Tongue (tissue), 2 donors: Measurements from ENCODE around the gene ITPKB. TPM values are rescaled to one million over a fixed set of nuclear protein-coding genes. Genes with fewer than 3 reads are reported as not detected.
"Not testable (repeated sequence)": the region's sequence is repeated elsewhere in the genome, so short reads cannot be mapped to it uniquely, and the experiment has no call there.

Source experiments
- DNase-seq: peaks from one replicate; pipeline ENCODE4 v3.0.0-alpha.2; 2015
- total RNA-seq: library from RNA; depleted of rRNA; stranded (reverse); fragments of >200 nt; gene quantifications from one replicate; pipeline ENCODE4 v1.2.3, GENCODE V29; 2014

ITPKB gene
- total RNA-seq, 1 donor from 2014 or later: 34.2 TPM

DNA sequence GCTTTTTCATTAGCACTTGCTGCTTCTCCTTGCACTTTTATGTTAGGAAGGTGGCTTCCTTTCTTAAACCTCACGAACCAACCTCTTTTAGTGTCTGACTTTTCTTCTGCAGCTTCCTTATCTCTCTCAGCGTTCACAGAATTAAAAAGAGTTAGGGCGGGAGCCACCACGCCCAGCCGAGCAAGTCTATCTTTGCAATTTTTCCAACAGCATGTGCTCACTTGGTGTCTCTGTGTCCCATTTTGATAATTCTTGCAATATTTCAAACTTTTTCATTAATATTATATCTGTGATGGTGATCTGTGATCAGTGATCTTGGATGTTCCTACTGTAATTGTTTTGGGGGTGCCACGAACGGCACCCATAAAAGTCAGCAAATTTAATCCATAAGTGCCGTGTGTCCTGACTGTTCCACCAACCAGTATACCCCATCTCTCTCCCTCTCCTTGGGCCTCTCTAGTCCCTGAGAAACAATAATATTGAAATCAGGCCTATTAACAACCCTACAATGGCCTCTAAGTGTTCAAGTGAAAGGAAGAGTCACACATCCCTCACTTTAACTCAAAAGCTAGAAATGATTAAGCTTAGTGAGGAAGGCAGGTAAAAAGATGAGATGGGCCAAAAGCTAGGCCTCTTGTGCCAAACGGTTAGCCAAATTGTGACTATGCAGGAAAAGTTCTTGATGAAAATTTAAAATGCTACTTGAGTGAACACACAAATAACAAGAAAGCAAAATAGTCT, 15.9 kb upstream of the ITPKB start:
- DNase-seq: no peak

DNA sequence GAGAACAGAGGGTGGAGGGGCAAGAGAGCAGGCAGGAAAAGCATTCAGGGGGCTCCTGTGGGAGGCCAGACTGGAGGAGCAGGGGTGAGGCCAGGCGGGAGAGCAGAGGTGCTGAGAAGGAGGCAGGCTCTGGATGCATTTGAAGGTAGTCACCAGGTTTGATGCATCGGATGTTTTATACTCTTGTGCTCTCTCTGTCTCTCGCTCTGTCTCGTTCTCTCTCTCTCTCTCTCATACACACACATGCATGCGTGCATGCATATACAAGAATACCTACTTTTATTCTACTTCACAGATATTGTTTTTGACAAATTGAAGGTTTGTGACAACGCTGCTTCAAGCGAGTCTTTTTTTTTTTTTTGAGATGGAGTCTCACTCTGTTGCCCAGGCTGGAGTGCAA, 15.0 kb upstream of the ITPKB start:
- no peak for DNase-seq

DNA sequence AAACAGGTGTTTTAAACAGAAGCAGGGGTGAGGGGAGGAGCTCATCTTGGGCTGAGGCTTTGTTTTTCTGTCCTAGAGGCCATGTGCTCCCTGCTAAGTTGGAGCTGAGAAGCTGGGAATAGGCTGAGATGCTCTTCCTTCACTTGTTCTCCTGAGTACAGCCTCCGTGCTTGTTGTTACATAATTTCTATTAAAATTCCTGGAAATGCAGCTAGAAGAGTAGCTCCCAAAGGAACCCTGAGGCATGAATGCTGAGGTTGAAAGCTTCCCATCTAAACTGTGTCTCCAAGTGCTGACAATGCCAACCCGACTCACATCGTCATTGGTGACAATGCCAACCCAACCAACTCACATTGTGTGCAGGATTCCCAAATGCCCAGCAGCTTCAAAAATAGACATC, 12.6 kb upstream of the ITPKB start:
- no peak for DNase-seq

DNA sequence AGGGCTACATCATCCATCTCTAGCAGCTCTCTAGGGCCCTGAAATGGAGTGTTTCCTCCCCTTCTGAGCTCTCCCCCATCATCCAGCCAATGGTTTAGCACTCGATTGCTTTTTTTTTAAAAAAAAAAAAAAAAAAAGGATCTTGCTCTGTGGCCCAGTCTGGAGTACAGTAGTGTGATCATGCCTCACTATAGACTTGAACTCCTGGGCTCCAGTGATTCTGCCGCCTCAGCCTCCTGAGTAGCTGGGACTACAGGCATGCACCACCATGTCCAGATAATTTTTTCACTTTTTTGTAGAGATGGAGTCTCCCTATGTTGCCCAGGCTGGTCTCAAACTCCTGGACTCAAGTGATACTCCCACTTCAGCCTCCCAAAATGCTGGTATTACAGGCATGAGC, 12.1 kb upstream of the ITPKB start:
- no peak for DNase-seq

DNA sequence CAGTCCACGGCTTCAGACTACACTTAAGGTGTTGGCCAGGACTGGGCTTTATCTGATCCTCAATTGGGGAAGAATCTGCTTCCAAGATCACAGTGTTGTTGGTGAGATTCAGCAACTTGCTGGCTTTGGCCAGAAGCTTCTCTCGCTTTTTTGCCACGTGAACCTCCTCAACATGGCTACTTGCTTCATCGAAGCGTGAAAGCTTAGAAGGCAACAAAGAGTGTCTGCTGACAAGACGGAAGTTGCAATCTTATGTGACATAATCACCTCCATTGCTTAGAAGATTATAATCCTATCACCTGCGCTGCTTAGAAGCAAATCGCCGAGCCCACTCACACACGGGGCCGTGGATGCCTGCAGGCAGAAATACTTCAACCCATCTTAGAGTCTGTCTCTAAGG, 10.4 kb upstream of the ITPKB start:
- DNase-seq: no peak

DNA sequence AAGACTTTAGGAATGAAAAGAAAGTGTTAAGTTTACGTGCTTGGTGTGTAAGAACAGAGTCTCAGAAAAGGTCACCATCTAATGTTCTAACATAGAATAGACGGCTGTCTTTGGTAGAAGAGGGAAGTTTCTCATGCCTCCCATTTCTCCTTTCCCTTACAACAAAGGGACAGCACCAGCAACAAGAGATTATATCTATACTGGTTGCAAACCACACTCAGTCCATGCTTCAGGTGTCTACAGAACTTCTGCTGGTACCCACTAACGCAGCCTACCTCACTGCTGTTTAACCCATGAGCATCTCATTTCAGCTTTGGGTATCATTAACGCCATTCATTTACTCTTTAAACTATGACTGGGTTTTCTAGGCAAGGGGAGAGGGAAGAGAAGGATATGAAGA, 9.2 kb upstream of the ITPKB start:
- no peak for DNase-seq

DNA sequence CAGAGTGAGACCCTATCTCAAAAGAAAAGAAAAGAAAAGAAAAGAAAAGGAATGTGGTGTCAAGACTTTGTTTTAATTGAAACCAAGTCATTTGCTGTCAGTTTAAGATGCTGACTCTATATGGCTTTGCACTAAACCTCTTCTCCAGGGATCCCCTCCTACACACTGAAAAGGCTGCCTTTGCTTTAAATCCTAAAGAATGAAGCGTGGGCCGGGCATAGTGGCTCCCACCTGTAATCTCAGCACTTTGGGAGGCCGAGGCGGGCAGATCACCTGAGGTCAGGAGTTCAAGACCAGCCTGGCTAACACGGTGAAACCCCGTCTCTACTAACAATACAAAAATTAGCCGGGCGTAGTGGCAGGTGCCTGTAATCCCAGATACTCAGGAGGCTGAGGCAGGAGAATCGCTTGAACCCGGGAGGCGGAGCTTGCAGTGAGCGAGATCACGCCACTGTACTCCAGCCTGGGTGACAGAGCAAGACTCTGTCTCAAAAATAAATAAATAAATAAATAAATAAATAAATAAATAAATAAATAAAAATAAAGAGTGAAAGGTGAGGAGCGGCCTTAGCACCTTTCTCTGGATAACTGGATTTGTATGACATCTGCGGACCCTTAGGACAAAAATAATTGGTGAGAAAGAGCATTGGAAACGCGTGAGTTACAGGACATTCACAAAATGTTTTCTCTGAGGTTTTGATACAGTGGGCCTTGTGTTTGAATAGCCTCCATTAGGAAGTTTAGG, 8.6 kb upstream of the ITPKB start:
- DNase-seq: not testable (repeated sequence)

DNA sequence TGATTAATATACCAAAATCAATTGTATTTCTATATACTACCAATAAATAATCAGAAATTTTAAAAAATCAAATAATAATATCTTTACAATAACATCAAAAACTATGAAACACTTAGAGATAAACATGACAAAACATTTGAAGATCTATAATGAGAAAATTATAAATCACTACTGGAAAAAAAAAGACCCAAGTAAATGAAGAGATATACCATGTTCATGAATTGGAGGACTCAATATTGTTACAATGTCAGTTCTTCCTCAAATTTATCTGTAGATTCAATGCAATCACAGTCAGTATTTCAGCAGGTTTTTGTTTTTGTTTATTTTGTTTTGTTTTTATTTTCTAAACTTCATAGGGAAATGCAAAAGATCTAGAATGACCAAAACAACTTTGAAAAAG, 4.2 kb upstream of the ITPKB start:
- no peak for DNase-seq

DNA sequence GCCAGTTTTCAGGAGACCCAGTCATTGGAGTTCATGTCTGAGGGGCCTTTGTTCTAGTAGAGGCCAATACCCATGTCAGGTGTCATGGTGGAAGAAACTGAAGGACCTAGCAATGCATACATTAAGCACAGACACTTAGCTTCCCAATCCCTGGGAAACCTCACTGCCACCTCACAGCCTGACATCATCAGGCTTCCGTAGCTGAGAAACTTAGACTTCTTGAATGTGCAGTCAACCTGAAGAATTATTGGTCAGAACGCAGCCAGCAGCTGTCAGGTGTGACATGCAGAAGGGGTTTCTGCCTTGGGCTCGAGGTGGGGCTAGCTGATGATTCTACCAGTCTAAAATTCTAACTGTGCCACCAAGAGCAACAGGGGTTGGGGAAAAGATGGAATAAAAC, 1.9 kb upstream of the ITPKB start:
- DNase-seq: no peak

DNA sequence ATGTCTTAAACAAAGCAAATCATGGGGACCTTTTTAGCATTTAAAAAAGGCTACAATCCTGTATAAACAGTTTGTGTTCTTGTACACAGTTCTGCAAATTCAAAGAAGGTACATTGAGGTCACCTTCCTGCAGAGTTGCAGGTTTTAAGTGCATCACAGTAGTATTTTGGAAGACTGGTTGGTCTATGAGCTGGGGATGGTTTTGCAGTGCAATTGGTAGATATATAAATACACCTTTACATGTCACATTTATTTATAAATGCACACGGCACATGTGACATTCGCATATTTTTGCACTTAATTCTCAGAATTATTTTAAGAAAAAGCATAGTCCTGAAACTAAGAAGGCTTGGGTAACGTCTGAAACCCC, 599 bp upstream of the ITPKB start:
- DNase-seq: no peak

DNA sequence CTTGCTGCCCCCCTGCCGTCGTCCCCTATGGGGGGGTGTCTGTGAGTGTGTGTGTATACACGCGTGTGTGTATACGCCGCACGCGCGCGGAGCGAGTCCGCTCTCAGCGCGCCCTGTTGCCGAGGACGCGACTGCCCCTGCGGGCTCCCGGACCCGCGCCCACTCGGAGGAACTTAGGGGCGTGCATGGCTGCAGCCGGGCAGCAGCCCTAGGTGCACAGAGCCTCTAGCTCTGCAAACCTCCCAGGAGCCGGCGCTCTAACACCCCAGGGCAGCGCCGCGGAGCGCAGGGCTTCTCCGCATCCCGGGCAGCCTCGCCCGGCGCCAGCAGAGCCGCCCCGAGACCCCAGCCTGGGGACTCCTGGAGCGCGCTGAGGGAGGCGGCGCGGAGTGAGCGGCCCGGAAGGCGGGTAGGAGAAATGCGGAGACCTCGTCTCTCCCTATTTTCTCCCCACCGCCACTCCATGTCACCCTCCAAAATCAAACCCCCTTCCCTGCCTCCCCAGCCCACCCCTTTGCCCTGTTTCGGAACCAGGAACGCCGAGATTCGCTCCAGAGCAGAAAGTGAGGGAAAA, 574 bp downstream of the ITPKB start:
- DNase-seq: peak; percentile 50

DNA sequence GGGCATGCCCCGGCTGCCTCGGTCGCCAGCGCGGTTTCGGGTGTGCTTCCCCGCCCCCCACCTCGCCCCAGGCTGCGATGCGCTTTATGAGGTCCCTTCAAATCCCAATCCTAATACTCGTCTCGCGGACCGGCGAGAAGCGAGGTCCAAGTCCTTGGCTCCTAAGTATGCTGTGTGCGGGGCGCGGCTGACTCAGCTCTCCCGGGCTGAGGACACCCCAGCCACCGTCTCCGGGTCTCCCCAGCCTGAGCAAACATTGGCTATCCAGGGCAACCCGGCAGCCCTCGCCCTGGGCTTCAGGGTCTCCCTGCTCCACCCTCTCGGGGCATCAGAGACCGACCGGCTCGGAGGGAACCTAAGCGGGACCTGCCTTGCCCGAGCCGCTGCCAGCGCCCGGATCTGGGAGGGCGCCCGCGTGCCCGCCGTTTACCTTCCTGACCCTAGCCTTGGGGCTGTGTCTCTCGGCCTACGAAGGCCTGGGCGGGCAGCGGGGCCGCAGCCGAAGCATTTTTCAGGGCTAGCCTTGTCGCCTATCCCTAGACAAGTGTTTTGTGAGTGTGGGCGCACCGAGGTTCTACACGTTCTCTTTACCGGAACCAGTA, 1.2 kb downstream of the ITPKB start:
- peak; percentile 52 for DNase-seq

DNA sequence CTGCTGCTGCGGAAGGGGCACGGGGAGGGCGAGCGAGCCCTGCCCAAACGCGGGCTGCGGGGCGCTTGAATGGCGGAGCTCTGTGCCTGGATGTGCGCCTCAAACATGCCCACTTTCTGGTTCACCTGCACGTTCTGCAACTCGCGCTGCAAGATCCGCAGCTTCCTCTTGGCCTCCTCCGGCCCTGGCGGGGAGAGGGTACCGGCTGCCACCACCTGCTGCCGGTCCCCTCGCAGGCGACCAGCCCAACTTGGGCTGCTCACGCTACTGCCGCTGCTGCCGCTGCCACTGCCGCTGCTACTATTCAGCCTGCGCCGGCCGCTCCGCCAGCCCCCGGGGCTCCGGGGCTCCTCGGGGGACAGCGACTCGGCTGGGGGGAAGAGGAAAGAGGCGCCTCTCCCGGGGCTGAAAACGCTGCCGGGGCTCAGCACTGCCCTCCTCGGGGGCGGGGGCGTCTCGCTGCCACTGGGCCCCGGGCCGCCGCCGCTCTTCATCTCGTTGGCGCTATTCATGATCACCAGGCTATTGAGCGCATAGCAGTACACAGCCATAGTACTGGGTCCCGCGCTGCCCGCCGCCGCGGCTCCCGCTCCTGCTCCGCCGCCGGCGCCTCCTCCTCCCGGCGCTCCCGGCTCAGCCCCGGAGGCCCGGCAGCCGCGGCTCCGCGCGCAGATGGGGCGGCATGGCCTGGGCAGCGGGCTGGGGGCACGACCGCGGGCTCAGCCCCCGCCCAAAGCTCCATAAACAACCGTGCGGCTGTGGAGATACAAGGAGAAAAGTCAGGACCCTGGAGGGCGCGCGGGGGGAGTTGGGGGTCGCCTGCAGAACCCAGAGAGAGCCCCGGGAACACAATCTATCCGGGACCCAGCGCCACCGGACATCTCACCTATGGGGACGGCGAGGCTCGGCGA, 1.9 kb downstream of the ITPKB start:
- peak; percentile 67 for DNase-seq

DNA sequence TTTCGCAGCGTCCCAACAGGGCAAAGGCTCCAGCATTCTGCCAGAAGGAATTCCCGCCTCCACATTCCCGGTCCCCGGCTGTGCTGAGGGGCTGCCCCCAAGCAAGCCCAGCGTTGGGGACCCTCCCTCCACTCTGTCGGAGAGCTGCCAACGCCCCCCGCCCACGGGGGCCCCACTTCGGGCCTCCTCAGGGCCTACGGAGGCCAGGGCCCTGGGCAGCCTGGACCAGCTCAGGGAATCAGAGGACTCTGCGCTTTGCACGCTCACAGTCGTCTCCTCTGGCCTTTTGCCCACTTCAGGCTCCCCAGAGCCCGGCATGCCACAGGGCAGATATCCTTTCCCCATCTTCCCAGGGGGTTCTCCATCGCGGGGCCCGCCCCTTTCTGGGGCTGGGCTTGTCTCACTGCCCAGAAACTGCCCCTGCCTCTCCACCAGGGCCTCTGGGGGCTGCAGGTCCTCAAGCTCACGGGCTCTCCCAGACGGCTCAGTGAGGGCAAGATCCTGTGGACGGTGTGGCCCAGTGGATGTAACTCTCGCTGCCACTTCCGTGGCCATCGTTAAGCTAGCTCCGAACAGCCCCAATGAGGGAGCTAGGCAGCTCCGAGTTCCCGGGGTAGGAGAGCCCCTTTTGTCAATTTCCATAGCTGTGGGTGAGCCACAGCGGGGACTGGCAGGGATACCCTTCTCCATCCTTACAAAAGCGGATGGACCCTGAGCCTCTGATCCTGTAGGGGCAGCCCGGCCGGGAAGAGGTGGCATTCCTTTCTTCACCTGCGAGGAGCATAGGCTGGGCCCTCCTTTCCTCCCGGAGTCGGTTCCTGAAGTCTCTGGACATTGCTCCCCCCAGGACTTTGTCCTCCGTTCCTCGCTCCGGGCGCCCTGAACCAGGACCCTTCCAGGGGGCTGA, 2.8 kb downstream of the ITPKB start:
- no peak for DNase-seq

DNA sequence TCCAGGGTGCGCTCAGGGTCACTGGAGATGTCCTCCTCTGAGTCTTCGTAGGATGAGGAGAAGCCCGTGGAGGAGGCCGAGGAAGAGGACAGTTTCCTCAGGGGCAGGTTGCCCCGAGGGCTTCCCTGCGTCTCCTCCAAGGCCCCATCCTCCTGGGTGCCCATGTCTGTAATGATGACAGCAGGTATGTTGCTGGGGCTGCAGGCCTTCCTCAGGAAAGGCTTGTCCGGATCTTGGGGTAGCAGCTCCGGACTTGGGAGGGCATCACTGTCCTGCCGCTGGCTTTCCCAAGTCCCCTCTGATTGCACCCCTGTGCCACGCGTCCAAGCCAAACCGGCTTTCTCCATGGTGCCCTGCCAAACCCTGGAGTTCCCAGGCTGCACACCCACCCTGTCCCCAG, 3.5 kb downstream of the ITPKB start:
- DNase-seq: no peak

DNA sequence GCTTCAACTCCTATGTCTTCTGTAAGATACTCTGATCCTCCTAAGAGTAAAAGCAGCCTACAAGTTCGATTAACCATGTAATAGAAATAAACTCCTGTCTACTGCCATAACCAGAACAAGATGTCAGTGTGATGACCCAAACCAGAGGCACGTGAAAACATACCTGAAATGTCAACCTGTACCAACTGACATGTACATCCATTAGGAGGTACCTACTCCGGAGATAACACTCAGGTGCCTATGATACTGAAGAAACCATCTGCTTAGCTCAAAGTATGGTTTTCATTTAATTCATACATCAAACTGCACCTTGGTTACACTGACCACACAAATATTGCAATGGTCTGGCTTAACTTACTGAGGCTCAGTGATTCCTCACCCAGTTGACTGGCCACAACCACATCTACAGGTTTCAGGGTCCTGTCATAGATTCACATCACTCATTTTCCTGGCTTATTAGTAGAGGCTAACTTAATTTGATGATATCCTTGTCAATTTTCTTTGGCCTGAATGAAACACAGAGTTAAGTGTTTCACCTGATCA, 4.4 kb downstream of the ITPKB start:
- DNase-seq: no peak

DNA sequence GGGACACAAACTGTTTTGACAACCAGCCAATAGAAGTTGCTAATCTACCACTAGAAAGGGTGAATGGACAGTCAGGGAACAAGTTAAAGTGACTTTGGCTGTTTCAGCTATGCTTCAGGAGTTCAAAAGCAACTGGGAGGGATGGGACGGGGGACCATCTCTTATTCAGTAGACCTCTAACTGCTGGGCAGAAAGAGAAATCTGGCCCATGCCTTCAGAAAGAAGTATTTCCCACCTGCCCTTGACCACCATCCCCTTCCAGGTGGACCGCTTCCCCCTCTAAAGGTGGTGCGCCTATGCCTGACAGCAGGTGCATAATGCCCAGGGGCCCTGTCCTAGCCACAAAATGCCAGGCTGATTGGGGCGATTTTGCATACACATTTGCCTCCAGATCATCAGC, 5.2 kb downstream of the ITPKB start:
- no peak for DNase-seq

DNA sequence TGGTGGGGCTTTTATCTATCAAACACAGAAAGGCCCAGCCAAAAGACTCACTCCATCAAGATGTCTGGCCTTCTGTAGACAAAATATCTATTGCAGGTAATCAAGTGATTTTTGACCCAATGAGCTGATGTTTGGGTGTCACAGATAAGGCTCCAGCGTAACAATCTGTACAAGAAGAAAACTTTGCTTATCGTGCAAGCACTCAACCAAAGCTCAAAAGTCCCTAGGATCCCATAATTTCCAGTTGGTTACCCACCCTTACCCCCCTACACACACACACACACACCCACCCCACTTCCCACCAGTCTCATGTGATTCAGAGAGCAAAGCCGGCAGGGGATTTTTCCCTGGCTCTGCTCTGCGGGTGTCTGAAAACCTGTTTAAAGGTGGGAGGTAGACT, 5.8 kb downstream of the ITPKB start:
- no peak for DNase-seq

DNA sequence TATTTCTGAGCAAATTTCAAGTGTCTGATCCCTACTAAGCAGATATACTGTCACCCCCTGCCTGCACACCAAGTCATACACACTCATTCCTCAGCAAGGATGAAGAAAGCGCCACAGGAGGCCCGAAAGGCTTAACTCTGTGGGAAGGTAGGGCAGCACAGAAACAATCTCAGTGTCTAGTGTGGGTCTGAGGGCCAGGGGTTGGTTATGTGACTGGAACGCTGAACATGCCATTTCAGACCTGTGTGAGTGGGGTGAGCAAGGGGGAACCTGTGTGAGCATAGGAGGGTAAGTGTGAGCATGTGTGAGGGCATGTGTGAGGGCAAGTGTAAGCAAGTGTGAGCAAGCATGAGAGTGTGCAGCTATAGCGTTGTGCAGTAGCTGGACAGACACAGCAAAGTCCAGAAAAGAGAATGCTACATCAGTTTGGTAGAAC, 6.2 kb downstream of the ITPKB start:
- no peak for DNase-seq

DNA sequence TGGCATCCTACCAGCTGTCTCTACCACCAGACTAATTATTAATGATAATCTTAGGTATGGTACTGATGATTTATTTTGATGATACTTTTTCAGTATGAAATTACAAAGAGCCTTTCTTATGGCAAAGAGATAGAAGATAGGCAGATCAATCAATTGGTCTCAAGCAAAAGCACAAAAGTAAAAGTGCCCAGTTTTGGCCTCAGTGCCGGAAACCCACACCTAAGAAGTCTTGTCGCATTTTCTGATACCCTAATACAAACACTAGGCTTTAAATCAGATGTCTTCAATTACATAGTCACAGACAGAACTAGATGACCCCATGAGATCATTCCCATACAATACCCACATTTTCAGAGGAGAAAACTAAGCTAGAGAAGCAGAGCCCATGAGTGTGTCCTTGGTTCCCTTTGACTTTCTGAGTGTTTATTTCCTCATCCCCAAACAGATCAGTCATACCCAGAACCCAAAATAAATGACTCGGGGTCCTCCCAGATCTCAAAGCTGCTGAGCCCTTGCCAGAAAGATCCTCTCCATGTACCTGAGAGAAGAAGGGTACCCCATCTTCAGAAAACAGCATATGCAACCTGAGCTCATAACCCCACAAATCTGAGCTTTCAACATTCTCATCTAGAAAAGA, 7.7 kb downstream of the ITPKB start:
- DNase-seq: no peak
